Measurements from ENCODE around the gene JSRP1.

The JSRP1 gene

DNA sequence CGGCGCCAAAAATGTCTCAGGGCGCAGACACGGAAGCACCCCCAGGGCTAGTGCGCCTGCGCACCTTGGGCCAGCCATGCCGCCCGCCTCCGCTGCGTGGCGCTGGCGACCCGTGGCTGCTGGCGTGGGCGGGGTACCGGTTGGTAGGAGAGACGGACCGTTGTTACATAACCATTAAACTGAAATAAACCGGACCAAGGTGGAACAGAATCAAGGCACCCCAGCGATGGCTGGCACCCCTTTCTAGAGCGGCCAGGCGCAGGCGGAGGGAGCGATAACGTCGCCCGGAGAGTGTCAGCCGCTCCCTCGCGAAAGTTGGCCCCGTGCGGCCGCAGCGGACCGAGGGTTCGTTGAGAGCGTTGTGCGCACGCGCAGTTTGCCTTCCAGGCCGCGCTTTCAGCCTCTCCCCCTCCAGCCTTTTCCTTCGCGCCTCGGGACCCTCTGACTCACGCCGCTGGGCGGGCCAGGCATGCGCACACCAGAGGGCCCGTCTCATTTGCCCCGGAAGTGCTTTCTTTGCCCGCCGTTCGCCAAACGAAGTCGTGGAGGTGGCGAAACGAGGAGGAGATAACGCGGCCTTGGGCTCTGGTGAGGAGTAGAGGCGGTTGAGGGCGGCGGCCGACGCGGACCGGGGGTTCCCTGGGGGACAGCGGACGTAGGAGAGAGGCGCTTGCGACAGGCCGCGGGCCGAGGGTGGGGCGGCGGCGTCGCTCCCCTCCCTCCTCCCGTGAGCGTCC lies 19.7 kb downstream of the JSRP1 start, which contains the start of the genes PLEKHJ1 and SF3A2:
Gene PLEKHJ1, minus strand, starts transcription at position 16 of the 737 bp plus-strand sequence. CDS start 81 bp downstream, outside the sequence.
Gene SF3A2, plus strand, starts transcription at position 511 of the 737 bp plus-strand sequence. CDS start 6,595 bp downstream, outside the sequence.
- CTCF ChIA-PET, result interaction anchor here (0.6 to 2.9 kb wide), 5 partner anchors 38 to 147 kb away, joined by 3 to 12 read pairs (median 4); no protein-coding TSS in a partner anchor
- TF ChIP-seq, protein P1, sequence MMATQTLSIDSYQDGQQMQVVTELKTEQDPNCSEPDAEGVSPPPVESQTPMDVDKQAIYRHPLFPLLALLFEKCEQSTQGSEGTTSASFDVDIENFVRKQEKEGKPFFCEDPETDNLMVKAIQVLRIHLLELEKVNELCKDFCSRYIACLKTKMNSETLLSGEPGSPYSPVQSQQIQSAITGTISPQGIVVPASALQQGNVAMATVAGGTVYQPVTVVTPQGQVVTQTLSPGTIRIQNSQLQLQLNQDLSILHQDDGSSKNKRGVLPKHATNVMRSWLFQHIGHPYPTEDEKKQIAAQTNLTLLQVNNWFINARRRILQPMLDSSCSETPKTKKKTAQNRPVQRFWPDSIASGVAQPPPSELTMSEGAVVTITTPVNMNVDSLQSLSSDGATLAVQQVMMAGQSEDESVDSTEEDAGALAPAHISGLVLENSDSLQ (IDR thresholded peaks at IDR 0.05), result no peak
- TF ChIP-seq LEF1 (IDR thresholded peaks at IDR 0.05; ENCODE audit: borderline replicate concordance), result no peak
- TF ChIP-seq L3MBTL2 (conservative IDR thresholded peaks at IDR 0.05), result peak; percentile 99
- no peak for TF ChIP-seq FOXK2 (IDR thresholded peaks at IDR 0.05)
- TF ChIP-seq BHLHE40 (IDR thresholded peaks at IDR 0.05; ENCODE audit: borderline replicate concordance), result no peak
- TF ChIP-seq FOXM1 (IDR thresholded peaks at IDR 0.05; ENCODE audit: borderline replicate concordance), result no peak
- no peak for TF ChIP-seq FOXA1 (IDR thresholded peaks at IDR 0.05)
- TF ChIP-seq HDGF (IDR thresholded peaks at IDR 0.05; ENCODE audit: borderline replicate concordance), result no peak
- no peak for TF ChIP-seq TARDBP (IDR thresholded peaks at IDR 0.05)
- no peak for TF ChIP-seq ARNT (IDR thresholded peaks at IDR 0.05)
- no peak for TF ChIP-seq ZNF384 (IDR thresholded peaks at IDR 0.05)
- no peak for TF ChIP-seq SP1 (IDR thresholded peaks at IDR 0.05)
- no peak for TF ChIP-seq CTBP1 (IDR thresholded peaks at IDR 0.05; ENCODE audit: borderline replicate concordance)
- peak; percentile 54; the same call in 1 of the 2 replicates for TF ChIP-seq ELF4 (IDR thresholded peaks at IDR 0.05)
- TF ChIP-seq SUZ12 (IDR thresholded peaks at IDR 0.05), result no peak
- TF ChIP-seq NFRKB (IDR thresholded peaks at IDR 0.05), result no peak
- POLR2A ChIA-PET, result interaction anchor here (1.3 to 3.3 kb wide), 5 partner anchors 34 to 85 kb away, joined by 4 to 18 read pairs (median 6); partner anchors contain the start of gene AP3D1
- peak; percentile 98 for DNase-seq (ENCODE audit: extremely low spot score)

DNA sequence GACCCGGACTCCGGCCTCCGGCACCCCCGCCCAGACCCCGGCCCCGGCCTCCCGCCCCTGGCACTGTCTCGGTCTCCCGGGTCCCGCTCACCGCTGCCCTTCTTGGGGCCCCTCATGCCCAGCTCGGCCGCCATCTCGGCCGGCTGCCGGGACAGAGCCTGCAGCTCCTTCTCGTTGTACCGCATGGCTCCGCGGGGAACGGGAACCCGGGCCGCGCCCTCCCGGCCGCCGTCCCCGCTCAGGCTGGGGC lies 20.2 kb downstream of the JSRP1 start:
- POLR2A ChIA-PET, result interaction anchor here (1.3 to 1.6 kb wide), 2 partner anchors 36 to 84 kb away, joined by 5 to 11 read pairs; partner anchors contain the start of gene AP3D1
- no peak for DNase-seq (ENCODE audit: extremely low spot score)
- CTCF ChIA-PET, result interaction anchor here (0.6 to 2.9 kb wide), 5 partner anchors 39 to 148 kb away, joined by 3 to 12 read pairs (median 4); no protein-coding TSS in a partner anchor
- TF ChIP-seq, protein P1 (IDR thresholded peaks at IDR 0.05), result no peak
- no peak for TF ChIP-seq FOXA1 (IDR thresholded peaks at IDR 0.05)
- no peak for TF ChIP-seq ELF4 (IDR thresholded peaks at IDR 0.05)

DNA sequence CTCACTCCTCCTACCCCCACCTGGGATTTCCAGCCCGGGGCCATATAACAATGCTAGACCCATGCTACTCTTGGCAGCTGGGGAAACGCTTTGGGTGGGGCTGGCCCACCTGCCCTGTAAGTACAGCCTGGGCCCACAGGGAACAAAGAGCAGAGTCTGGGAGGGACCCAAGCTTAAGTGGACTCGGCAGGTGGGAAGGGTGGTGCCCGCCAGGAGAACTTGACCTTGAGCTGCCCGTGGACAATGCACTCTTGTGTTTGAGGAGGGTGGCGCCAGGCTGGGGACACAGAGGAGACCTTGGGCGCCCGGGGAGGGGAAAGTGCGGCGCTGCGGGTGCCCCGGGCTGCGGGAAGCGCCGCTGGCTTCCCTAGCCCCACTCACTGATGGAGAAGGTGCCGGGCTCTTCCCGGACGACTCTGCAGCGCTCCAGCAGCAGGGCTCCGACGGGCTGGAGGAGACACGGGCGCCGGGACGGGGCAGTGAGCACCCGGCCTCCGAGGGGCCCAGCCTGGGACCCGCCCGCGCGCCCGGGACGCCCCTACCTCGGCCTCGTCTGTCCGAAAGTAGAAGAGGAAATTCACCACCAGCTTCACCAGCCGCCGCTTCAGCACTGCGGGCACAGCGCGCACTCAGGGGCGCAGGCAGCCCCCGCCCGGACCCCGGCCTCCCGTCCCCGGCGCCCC lies 20.7 kb downstream of the JSRP1 start:
- TF ChIP-seq, protein P1 (IDR thresholded peaks at IDR 0.05), result no peak
- TF ChIP-seq FOXM1 (IDR thresholded peaks at IDR 0.05; ENCODE audit: borderline replicate concordance), result no peak
- no peak for TF ChIP-seq FOXA1 (IDR thresholded peaks at IDR 0.05)
- TF ChIP-seq SUZ12 (IDR thresholded peaks at IDR 0.05), result no peak
- TF ChIP-seq ELF4 (IDR thresholded peaks at IDR 0.05), result no peak
- no peak for TF ChIP-seq ZNF384 (IDR thresholded peaks at IDR 0.05)
- TF ChIP-seq CTBP1 (IDR thresholded peaks at IDR 0.05; ENCODE audit: borderline replicate concordance), result no peak
- no peak for TF ChIP-seq SP1 (IDR thresholded peaks at IDR 0.05)
- TF ChIP-seq NFRKB (IDR thresholded peaks at IDR 0.05), result no peak
- TF ChIP-seq TARDBP (IDR thresholded peaks at IDR 0.05), result no peak
- POLR2A ChIA-PET, result interaction anchor here (1.1 to 1.6 kb wide), 3 partner anchors 36 to 92 kb away, joined by 3 to 11 read pairs (median 5); partner anchors contain the start of gene AP3D1
- CTCF ChIA-PET, result interaction anchor here (0.6 to 2.9 kb wide), 5 partner anchors 39 to 148 kb away, joined by 3 to 12 read pairs (median 4); no protein-coding TSS in a partner anchor
- no peak for DNase-seq (ENCODE audit: extremely low spot score)

DNA sequence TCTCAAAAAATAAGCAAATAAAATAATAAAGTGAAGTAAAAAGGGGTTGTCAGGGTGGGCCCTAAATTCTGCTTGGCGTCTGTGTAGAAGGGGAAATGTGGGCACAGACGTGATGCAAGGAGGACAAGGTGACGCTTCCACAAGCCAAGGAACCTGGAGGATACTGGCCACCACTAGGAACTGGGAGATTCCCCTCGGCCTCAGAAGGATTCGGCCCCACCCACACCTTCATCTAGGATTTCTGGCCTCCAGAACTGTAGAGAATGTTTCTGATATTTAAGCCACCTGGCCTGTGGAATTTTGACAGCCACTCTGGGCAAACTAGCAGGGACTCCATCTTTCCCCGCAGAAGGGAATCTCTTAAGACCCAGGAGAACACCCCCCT lies 21.2 kb downstream of the JSRP1 start:
- TF ChIP-seq ELF4 (IDR thresholded peaks at IDR 0.05) (no peak), LEF1 (IDR thresholded peaks at IDR 0.05; ENCODE audit: borderline replicate concordance) (no peak), SP1 (IDR thresholded peaks at IDR 0.05) (no peak), FOXK2 (IDR thresholded peaks at IDR 0.05) (no peak), FOXM1 (IDR thresholded peaks at IDR 0.05; ENCODE audit: borderline replicate concordance) (no peak), CTBP1 (IDR thresholded peaks at IDR 0.05; ENCODE audit: borderline replicate concordance) (no peak), NFRKB (IDR thresholded peaks at IDR 0.05) (no peak), BHLHE40 (IDR thresholded peaks at IDR 0.05; ENCODE audit: borderline replicate concordance) (no peak), L3MBTL2 (conservative IDR thresholded peaks at IDR 0.05) (no peak), TARDBP (IDR thresholded peaks at IDR 0.05) (no peak), ZNF384 (IDR thresholded peaks at IDR 0.05) (no peak), HDGF (IDR thresholded peaks at IDR 0.05; ENCODE audit: borderline replicate concordance) (no peak), FOXA1 (IDR thresholded peaks at IDR 0.05) (no peak), SUZ12 (IDR thresholded peaks at IDR 0.05) (no peak), ARNT (IDR thresholded peaks at IDR 0.05) (no peak)
- TF ChIP-seq, protein P1 (IDR thresholded peaks at IDR 0.05), result no peak
- DNase-seq (ENCODE audit: extremely low spot score), result no peak
- CTCF ChIA-PET, result interaction anchor here (2.9 kb wide), 1 partner anchor 79 kb away, joined by 12 read pairs; no protein-coding TSS in a partner anchor
- POLR2A ChIA-PET, result interaction anchor here (1.1 to 1.6 kb wide), 3 partner anchors 37 to 93 kb away, joined by 3 to 11 read pairs (median 5); partner anchors contain the start of gene AP3D1

Data from HEK293T (cell line).